C4-2B (cell line): ENCODE results near the gene LIFR.
"Not testable (repeated sequence)": the region's sequence is repeated elsewhere in the genome, so short reads cannot be mapped to it uniquely, and the experiment has no call there.

Experiments used
- H3K27ac ChIP-seq: fragments of 450-650 bp; 2 replicates; pipeline ENCODE4 v1.5.1; 2017
- ZFX ChIP-seq: fragments of 450-650 bp; IDR thresholded peaks from 2 replicates; pipeline ENCODE4 v1.6.1; 2017
- TF ChIP-seq, protein P1 (sequence below): fragments of 450-650 bp; conservative IDR thresholded peaks from 2 replicates; pipeline ENCODE4 v1.5.1; 2017; ENCODE audit warnings: mild to moderate bottlenecking

Gene LIFR

DNA sequence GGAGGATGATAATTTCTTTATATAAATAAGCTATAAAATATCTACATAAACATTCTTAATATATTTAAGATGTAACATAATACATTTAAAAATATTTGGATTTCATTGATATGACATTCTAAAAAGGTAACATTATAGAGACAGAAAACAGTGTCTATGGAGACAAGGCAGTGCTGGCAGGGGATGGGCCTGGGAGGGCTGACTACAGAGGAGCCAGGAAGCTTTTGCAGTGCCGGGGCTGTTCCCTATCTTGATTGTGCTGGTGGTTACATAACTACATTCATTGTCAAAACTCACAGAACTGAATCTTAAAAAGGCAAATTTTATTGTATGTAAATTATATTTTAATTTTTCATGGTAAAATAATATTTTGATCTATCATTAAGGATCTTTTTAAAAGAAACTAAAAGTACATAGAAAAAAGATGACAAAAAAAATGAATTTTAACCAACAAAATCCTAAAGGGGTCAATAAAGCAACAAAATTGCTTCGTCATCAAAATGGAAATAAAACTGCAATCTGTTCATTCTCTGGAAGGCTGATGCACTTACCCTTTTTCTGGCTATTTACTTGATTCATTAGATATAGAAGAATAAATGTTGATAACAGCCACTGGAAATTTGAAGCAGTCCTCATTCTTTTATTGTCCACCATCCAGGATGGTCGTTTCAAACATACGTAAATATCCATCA is 26.3 kb downstream of the LIFR start:
- H3K27ac ChIP-seq = no peak overlapping the region
- TF ChIP-seq ZFX = no peak
- TF ChIP-seq, protein P1, sequence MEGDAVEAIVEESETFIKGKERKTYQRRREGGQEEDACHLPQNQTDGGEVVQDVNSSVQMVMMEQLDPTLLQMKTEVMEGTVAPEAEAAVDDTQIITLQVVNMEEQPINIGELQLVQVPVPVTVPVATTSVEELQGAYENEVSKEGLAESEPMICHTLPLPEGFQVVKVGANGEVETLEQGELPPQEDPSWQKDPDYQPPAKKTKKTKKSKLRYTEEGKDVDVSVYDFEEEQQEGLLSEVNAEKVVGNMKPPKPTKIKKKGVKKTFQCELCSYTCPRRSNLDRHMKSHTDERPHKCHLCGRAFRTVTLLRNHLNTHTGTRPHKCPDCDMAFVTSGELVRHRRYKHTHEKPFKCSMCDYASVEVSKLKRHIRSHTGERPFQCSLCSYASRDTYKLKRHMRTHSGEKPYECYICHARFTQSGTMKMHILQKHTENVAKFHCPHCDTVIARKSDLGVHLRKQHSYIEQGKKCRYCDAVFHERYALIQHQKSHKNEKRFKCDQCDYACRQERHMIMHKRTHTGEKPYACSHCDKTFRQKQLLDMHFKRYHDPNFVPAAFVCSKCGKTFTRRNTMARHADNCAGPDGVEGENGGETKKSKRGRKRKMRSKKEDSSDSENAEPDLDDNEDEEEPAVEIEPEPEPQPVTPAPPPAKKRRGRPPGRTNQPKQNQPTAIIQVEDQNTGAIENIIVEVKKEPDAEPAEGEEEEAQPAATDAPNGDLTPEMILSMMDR = no peak

GRCh38 chr5:38528162-38528703 is 28.2 kb downstream of the LIFR start:
- H3K27ac ChIP-seq = no peak overlapping the region
- TF ChIP-seq, protein P1 = no peak
- TF ChIP-seq ZFX = no peak

DNA sequence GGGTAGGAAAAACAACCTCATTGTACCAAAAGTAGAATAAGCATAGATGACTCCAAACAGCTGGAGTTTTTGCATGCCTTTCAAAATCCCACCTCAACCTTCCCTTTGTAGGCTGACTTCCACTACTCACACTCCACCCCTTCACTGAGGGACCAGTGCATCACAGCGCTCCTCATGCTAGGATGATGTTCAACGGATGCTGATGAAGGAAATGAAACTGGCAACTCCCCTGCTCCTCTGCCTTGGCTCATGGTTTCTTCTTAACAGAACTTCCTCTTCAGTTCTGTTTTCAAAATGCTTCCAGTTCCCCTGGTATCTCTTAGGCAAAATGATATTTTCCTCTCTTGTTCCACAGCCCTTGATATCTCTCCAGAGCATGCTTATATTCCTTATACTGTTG is 29.0 kb downstream of the LIFR start:
- TF ChIP-seq, protein P1 = no peak
- no peak for TF ChIP-seq ZFX

GRCh38 chr5:38524022-38524421 is 32.4 kb downstream of the LIFR start:
- no peak for TF ChIP-seq ZFX
- TF ChIP-seq, protein P1 = no peak
- no peak overlapping the region for H3K27ac ChIP-seq

More for the DNA sequence above, 29.0 kb downstream of the LIFR start:
- no peak overlapping the region for H3K27ac ChIP-seq

DNA sequence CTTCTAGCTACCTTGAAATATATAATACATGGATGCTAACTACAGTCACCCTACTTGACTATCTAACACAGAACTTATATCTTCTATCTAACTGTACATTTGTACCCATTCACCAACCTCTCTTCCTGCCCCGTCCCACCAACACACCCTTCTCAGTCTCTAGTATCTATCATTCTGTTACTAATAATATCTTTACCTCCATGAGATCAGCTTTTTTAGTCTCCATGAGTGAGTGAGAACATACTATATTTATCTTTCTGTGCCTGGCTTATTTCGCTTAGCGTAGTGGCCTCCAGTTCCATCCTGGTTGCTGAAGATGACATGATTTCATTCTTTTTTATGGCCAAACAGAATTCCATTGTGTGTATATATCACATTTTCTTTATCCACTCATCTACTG is 37.0 kb downstream of the LIFR start:
- TF ChIP-seq ZFX = no peak
- TF ChIP-seq, protein P1 = no peak
- no peak overlapping the region for H3K27ac ChIP-seq

- TF ChIP-seq, protein P1 = no peak
- TF ChIP-seq ZFX = no peak
- no peak overlapping the region for H3K27ac ChIP-seq
Observed at GRCh38 chr5:38518341-38518740, 38.1 kb downstream of the LIFR start.

DNA sequence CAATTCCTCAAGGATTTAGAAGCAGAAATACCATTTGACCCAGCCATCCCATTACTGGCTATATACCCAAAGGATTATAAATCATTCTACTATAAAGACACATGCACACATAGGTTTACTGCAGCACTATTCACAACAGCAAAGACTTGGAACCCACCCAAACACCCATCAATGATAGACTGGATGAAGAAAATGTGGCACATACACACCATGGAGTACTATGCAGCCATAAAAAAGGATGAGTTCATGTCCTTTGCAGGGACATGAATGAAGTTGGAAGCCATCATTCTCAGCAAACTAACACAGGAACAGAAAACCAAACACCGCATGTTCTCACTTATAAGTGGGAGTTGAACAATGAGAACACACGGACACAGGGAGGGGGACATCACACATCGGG is 39.8 kb downstream of the LIFR start:
- not testable (repeated sequence) for H3K27ac ChIP-seq

- no peak for TF ChIP-seq ZFX
- TF ChIP-seq, protein P1 = peak; percentile 51
- H3K27ac ChIP-seq = no peak overlapping the region
Observed at GRCh38 chr5:38515646-38516045, 40.8 kb downstream of the LIFR start.
